HG03571 (cell line): ENCODE measurements around the gene CCDC91.
"Not testable (repeated sequence)": the region's sequence is repeated elsewhere in the genome, so short reads cannot be mapped to it uniquely, and the experiment has no call there.

ENCODE experiments used
- ATAC-seq: cut with Tn5 transposase; IDR thresholded peaks from one replicate; pipeline ENCODE4 v1.9.1; 2021; ENCODE audit not compliant: unreplicated experiment

The CCDC91 gene

GRCh38 chr12:28278960-28279359 lies 88.7 kb downstream of the CCDC91 start:
- ATAC-seq, result no peak

GRCh38 chr12:28286352-28286751 lies 96.1 kb downstream of the CCDC91 start:
- no peak for ATAC-seq

DNA sequence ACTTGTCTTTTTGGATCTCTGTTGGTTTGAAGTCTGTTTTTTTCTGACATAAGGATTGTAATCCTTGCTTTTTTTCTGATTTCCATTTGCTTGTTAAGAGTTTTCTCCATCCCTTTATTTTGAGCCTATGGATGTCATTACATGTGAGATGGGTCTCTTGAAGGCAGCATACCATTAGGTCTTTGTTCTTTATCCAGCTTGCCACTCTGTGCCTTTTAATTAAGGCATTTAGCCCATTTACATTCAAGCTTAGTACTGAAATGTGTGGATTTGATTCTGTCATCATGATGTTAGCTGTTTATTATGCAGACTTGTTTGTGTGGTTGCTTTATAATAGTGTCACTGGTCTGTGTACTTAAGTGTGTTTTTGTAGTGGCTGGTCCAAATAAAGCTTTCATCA lies 100.0 kb downstream of the CCDC91 start:
- ATAC-seq, result no peak

- ATAC-seq, result no peak
These were observed 102.4 kb downstream of the CCDC91 start for GRCh38 chr12:28292699-28293098.

- no peak for ATAC-seq
These were observed 104.0 kb downstream of the CCDC91 start for GRCh38 chr12:28294300-28294699.

DNA sequence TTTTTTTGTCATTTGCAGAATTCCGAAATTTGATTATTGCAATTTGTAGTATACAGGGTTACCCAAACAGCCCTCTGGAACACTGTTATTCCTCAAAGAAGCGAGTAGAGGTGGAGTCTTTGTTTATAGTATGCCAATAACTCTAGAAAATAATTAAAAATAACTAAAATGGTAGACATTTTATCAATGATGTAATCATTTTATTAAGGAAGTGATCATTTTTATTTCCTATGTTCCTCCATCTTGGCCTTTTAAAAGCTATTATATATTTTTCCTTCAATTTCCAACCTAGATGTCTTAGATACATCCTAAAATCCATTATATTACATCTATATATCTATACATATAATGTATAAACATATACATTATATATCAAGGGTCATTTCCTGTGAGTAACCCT lies 106.0 kb downstream of the CCDC91 start:
- no peak for ATAC-seq

GRCh38 chr12:28303192-28303591 lies 112.9 kb downstream of the CCDC91 start:
- ATAC-seq, result no peak

DNA sequence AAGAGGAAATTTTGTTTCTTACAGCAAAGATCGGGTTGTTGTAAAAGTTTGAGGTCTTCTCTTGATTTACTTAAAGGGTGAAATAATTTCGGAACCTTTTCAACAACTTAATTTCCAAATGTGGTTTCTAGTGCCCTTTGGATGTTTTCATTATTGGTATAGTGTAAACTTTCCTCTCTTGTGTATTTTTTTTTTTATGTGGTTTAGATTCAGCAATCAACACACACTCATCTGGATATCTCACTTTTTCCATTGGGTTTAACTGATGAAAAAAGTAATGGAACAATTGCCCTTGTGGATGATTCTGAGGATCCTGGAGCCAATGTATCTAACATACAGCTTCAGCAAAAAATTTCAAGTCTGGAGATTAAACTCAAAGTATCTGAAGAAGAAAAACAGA lies 116.3 kb downstream of the CCDC91 start:
- ATAC-seq, result no peak

DNA sequence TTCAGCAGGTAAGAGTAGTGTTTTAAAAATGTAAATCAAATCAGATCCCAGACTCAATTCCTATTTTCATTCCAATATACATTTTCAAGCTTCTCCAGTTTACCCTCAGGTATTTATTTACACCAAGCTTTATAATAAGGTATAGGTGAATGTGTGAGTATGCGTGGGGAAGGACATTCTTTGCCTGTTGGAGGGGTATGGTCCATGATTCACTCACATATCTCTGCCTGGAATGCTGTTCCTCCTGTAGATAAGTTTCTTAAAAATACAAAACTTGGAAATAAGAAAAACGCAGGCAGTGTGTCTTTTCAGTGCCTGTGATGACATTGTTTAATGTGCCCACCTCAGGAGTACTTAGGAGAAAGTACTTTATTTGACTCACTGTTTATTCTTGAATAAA lies 118.6 kb downstream of the CCDC91 start:
- ATAC-seq, result no peak

GRCh38 chr12:28313631-28314030 lies 123.4 kb downstream of the CCDC91 start:
- ATAC-seq, result no peak

- ATAC-seq, result no peak
These were observed 125.8 kb downstream of the CCDC91 start for GRCh38 chr12:28316049-28316448.

DNA sequence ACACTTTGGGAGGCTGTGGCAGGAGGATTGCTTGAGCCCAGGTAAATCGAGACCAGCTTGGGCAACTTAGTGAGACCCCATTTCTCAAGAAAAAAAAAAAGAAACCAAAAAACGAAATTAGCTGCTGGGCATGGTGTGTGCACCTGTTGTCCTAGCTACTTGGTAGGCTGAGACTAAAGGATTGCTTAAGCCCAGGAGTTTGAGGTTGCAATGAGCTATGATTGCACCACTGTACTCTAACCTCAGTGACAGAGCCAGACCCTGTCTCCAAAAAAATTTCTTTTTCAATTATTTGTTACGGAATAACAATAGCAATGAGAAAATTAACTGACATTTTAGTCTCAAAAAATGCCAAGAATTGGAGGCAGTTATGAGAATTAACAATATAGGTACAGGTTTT lies 128.0 kb downstream of the CCDC91 start:
- no peak for ATAC-seq

DNA sequence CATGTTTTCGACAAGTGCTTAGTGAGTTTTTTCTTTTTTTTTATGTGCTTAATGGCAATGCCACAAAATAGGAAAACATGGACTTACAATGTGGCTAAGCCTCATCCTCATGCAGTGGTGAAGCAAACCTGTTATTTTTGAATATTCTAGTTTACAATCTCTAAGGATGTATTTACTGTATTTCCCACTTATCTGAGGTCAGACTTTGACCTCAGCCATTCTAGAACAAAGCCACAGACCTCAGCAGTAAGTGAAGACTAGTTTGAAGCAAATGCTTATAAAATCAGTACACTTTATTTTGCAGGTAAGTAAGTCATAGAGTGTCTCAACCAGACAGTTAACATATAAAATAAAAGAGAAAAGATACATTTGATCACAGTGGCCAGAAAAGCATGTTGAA lies 130.1 kb downstream of the CCDC91 start:
- ATAC-seq, result no peak

GRCh38 chr12:28327722-28328121 lies 137.5 kb downstream of the CCDC91 start:
- no peak for ATAC-seq

- ATAC-seq, result no peak
These were observed 138.7 kb downstream of the CCDC91 start for GRCh38 chr12:28328967-28329366.

GRCh38 chr12:28329727-28330126 lies 139.5 kb downstream of the CCDC91 start:
- ATAC-seq, result not testable (repeated sequence)

- ATAC-seq, result not testable (repeated sequence)
These were observed 140.0 kb downstream of the CCDC91 start for GRCh38 chr12:28330232-28330631.

DNA sequence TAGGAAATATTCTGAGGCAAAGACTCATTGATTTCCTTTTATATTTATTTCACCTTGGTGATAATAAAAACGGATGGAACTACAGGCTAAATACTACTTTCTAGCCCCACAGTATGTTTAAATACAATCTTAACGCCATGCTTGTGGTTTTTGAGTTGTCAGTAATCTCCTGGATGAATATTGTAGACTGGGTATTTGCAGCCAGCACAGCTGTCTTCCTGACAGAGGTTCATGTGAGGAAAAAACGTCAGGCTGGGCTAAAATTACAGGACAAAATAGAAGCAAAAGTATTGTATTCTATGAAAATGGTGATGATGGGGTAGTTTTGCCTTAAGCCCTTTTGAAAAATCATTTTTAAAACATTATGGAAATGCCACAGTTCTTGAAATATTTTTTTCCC lies 140.9 kb downstream of the CCDC91 start:
- no peak for ATAC-seq

- ATAC-seq, result no peak
These were observed 150.2 kb downstream of the CCDC91 start for GRCh38 chr12:28340261-28341045.

- ATAC-seq, result no peak
These were observed 153.5 kb downstream of the CCDC91 start for GRCh38 chr12:28343713-28344112.

- no peak for ATAC-seq
These were observed 156.3 kb downstream of the CCDC91 start for GRCh38 chr12:28346567-28346966.

DNA sequence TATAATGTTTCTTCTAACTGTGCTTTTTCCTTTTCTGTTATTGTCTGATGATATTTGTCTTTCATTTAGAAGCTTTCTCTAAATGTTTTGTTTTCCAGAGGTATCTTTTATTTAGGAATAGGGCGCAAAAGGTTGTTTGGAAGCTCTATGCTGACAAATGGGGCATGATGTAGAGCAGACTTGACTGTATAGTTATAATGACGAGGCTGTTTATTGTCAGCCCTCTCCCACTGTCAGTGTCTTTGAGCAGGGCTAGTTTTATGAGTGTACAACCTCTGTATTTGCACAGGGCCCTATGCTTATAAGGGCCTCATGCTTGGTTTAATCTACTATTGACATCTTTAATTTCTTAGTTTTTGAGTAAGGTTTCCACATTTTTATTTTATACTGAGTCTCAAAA lies 158.9 kb downstream of the CCDC91 start:
- no peak for ATAC-seq

- ATAC-seq, result no peak
These were observed 160.2 kb downstream of the CCDC91 start for GRCh38 chr12:28350502-28350901.
